HG03159 (cell line): Measurements from ENCODE around the gene NUFIP1.

Experiments
- ATAC-seq: cut with Tn5 transposase; IDR thresholded peaks from one replicate; pipeline ENCODE4 v1.9.1; 2021; ENCODE audit warnings: mild to moderate bottlenecking, moderate library complexity; ENCODE audit not compliant: unreplicated experiment

Gene NUFIP1

DNA sequence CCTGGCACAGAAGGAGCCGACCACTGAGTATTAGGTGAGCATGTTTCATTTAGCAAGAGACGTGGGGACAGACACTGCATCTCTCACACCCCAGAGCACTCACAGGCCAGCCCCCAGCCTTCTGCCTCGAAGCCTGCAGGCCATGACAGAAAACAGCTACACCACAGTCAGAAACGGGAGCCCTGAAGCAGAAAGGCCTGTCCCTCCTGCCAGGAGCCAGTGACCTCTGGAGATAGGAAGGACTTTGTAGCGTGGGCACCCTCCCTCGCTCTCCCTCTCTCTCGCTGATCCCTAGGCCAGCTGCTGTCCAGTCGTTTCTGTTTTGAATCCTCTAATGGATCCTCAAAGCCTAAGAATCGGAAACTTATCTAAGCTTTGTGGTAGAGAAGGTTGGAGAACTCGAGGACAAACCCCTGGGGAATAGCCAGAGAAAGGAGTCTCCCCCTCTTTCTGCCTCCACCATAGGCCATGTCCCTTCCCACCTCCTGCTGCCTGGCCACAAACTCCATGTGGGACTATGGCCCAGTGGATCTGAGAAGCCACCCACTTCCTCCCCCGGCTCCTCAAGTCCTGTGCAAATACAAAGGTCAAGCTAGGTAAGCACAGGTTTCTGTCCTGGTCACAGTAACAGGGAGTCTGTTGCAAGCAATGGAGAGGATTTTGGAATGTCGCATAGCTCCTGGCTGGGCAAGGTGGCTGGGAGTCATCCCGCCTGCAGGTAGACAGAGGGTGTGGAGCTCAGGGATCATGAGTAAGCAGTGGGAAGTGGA lies 95.1 kb downstream of the NUFIP1 start:
- no peak for ATAC-seq
